IPS-NIHi7 (cell line): ENCODE results near the gene BBLN.
A peak's percentile ranks its signal among the peaks of the same experiment; 100 is the strongest.
"Not testable (repeated sequence)": the region's sequence is repeated elsewhere in the genome, so short reads cannot be mapped to it uniquely, and the experiment has no call there.

Experiments
- DNase-seq: peaks from one replicate; pipeline ENCODE4 v3.0.0; 2012; ENCODE audit warnings: mixed read lengths; ENCODE audit errors: extremely low spot score

BBLN gene

DNA sequence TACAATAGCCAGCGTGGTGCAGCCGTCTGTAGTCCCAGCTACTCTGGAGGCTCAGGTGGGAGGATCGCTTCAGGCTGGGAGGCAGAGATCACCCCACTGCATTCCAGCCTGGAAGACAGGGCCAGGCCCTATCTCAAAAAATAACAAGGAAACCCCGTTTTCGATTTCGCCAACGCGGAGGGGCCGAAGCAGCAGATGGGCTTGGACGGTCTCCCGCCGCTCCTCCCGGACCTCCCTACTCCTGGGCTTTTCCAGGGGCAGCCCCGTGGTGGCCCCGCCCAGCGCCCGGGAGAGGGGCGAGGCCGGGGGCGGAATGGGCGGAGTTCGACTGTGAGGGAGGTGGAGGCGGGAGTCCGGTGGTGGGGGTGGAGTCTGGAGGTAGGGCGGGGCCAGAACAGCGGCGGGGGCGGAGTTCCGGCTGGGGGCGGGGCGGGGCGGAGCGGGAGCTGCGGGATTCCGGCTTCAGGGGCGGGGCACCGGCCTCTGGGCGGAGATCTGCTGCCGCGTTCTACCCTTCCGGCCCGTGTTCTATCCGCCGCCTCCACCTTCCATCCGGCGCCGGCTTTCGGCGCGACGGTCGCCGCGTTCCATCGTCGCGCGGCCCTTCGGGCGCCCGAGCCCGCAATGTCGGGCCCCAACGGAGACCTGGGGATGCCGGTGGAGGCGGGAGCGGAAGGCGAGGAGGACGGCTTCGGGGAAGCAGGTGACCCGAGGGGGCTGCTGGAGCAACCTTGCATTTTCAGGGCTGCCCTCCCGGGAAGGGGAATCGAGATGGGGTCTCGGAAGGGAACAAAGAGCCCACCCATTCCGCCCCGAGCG lies at the start of gene BBLN:
BBLN (plus strand) TSS at position 482 of the 819 bp plus-strand sequence; CDS start at position 625, 143 bp downstream.
- DNase-seq, result peak; percentile 100

DNA sequence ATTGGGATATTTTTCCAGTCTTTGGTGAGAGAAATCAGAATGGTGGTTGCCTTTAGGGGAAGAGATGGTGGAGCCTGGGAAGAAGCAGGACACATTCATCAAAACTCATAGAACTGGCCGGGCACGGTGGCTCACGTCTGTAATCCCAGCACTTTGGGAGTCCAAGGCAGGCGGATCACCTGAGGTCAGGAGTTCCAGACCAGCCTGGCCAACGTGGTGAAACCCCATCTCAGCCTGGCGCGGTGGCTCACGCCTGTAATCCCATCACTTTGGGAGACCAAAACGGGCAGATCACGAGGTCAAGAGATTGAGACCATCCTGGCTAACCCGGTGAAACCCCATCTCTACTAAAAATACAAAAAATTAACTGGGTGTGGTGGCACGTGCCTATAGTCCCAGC lies 48.3 kb upstream of the BBLN start:
- not testable (repeated sequence) for DNase-seq

DNA sequence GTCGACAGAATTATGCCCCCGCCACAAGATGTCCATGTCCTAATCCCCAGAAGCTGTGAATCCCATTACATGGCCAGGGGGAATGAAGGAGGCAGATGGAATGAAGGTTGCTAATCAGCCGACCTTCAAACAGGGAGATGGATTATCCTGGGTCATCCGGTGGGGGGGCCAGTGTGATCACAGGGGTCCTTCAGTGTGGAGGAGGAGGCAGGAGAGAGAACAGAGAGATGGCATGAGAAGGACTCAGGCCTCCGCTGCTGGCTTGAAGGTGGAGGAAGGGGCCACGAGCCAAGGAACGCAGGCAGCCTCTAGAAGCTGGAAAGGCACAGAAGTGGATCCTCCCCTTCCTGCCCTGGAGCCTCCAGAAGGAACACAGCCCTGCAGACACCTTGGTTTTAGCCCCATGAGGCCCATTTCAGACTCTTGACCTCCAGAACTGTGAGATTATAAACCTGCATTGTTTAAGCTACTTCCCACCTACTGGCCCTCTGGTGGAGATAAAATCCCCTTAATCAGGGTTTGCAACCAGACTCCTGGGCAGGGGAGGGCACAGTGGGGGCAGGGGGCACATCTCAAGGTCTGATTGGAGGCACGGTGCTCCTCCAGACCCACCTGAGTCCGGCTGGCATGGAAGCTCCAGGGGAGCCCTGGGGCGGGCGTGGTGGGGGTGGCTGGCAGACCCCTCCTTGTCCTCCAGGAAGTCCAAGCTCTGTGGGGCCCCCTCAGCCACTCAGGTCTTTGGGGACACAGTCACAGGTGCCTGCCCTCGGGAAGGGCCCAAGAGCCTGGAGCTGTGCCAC lies 46.3 kb upstream of the BBLN start:
- no peak for DNase-seq

GRCh38 chr9:128114326-128115186 lies 45.5 kb upstream of the BBLN start:
- DNase-seq, result no peak

GRCh38 chr9:128115187-128116103 lies 44.6 kb upstream of the BBLN start:
- no peak for DNase-seq

GRCh38 chr9:128116104-128117083 lies 43.7 kb upstream of the BBLN start:
- no peak for DNase-seq

DNA sequence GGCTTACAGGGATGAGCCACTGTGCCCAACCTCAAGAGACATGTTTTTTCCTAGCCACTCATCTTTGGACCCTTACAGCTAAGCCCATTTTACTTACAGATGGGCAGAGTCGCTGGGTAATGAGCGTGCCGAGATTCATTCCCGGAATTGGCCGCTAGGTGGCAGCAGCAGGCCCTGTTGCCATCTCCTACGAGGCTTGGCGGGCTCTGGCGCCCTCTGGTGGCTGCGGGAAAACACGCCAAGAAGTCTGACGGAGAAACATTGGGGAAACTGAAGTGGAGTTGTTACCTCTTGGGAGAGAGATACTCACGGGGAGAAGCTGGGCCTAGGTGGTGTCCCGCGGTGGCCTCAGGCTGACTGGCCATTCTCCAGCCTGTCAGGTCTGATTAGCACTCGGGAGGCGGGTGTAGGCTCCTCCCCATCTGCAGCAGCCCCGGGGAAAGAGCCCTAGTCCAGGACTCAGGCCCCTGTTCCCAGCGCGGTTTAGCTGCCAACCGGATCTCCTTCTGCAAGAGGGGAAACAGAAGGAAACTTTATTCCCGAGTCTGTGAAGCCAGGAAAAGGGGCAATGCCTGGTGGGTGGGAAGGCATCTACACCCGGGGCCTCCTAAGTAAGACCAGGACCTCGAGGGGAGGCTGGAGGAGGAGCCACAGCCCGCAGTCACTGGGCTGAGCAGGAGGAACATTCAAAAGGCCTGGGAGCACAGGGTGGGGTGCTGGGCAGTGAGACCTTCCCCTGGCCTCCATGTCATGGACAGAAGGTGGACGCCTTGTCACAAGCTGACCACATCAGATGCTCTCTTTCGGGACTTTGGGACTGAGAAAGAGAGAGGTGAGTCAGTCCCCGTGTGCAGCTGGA lies 42.2 kb upstream of the BBLN start:
- DNase-seq, result peak; percentile 92

GRCh38 chr9:128118472-128118857 lies 41.6 kb upstream of the BBLN start:
- DNase-seq, result no peak

- no peak for DNase-seq
These were observed 40.9 kb upstream of the BBLN start for GRCh38 chr9:128118971-128119665.

GRCh38 chr9:128120061-128120740 lies 39.9 kb upstream of the BBLN start:
- DNase-seq, result no peak

DNA sequence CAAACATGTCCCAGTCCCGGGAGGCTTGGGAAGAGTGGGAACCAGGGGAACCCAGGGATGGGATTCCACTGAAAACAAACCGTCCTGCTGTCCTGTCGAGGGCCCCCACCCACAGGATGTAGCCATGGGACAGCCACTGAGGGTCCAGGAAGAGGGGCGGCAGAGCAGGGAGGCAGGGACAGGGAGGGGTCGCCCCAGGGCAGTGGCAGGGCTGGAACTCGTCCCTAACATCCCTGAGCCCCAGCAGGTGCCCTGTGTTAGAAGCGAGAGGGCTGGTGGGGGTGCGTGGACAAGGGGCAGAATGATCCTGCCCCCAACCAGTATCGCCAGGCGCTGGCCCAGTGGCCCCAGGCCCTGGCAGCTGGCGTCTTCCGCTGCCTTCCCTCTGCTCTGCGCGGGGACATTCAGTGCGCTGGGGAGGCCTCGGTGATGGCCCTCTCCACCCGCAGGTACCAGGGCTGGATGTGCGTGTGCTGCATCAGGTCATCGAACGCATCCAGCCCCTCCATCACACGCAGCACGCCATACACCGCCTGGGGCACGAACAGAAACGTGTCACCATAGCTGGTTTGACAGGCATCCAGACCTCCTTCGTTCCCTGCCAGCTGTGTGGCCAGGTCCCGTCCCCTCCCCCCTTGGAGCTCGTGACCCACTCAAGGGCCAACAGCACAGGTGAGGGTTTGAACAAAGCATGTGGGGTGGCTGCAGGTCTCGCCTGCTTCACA lies 39.2 kb upstream of the BBLN start:
- DNase-seq, result no peak

GRCh38 chr9:128121466-128121810 lies 38.6 kb upstream of the BBLN start:
- DNase-seq, result no peak

DNA sequence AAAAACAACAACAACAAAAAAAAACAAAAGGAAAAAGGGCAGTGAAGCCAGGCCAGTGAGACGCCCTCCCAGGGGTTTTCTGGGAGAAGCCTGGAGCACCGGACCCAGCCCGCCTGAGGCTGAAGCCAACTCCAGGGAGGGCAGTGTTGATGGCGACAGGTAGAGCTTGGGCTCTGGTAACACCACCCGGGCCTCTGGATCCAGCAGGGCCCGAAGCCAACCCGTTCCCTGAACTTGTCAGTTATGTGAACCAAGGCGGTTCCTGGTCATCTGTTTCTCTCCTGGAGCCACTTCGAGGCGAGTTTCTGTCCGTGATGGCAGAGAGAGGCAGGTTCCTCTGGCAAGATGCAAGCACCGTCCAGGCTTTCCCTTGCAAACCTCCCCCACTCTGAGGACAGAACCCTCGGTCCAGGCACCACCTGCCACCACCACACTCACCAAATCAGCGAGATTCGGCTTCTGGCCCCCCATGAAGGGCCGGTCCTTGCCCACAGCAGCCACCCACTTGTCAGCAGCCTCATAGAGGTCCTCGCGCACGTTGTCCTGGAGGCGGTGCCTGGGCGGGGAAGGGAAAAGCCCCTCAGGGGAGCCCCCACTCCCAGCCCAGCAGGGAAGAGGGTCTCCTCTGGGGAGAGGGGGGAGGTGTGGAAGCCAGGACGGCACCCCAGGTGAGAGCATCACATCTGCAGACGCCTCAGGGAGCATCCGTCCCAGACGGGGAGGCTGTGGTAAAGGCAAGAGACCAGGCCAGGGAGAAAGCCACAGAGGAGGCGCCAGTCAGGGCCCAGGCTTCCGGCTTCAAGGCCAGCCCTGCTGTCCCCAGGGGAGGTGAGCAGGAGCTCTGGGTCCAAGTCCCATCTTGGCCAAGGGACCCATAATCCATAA lies 37.9 kb upstream of the BBLN start:
- no peak for DNase-seq

GRCh38 chr9:128122809-128123175 lies 37.3 kb upstream of the BBLN start:
- DNase-seq, result no peak

DNA sequence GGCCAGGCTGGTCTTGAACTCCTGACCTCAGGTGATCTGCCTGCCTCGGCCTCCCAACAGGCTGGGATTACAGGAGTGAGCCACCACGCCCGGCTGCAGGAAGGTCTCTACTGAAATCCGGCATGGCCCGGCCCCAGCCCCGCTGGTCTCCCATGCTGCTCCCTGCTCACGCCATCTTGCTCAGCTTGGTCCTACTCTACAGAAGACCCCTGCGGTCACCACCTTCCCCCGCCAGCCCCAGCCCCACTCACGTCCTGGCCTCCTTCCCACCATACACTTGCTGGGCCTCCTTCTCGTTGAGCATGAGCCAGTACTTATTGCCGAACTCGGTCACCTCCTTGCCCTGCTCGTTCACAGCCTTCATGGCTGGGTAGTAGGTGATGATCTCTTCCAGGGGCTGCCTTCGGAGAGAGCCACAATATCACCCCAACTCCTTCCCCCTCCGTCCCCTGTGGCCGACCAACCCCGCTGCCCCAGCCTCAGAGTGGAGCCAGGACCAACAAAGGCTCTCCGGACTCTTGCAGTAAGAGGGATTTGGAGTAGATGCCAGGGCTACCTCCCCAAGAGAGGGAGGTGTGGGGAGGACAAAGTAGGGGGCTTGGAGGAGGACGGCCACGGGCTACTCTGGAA lies 36.5 kb upstream of the BBLN start:
- DNase-seq, result no peak

DNA sequence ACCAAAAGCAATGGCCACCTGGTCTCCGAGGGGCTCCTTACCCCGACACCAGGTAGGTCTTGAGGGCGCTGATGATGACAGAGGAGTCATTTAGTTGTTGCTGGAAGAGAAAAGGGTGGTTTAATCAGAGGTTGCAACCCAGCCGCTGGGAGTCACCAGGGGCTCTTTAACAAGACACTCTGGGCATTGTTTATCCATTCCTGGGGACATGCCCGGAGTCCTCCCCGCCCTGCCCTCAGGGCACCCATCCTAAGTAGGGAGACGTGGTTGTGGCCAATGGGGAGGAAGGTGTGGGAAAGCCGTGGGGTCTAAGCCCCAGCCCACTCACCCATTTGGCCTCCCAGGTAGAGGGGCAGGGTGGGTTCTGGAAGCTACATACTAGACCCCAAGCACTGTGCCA lies 35.6 kb upstream of the BBLN start:
- no peak for DNase-seq
